Islet precursor cell (in vitro differentiated cells): ENCODE results near the gene CCDC102A.

Experiments
- DNase-seq: peaks from one replicate; pipeline ENCODE4 v3.0.0-alpha.2; 2018

The CCDC102A gene

DNA sequence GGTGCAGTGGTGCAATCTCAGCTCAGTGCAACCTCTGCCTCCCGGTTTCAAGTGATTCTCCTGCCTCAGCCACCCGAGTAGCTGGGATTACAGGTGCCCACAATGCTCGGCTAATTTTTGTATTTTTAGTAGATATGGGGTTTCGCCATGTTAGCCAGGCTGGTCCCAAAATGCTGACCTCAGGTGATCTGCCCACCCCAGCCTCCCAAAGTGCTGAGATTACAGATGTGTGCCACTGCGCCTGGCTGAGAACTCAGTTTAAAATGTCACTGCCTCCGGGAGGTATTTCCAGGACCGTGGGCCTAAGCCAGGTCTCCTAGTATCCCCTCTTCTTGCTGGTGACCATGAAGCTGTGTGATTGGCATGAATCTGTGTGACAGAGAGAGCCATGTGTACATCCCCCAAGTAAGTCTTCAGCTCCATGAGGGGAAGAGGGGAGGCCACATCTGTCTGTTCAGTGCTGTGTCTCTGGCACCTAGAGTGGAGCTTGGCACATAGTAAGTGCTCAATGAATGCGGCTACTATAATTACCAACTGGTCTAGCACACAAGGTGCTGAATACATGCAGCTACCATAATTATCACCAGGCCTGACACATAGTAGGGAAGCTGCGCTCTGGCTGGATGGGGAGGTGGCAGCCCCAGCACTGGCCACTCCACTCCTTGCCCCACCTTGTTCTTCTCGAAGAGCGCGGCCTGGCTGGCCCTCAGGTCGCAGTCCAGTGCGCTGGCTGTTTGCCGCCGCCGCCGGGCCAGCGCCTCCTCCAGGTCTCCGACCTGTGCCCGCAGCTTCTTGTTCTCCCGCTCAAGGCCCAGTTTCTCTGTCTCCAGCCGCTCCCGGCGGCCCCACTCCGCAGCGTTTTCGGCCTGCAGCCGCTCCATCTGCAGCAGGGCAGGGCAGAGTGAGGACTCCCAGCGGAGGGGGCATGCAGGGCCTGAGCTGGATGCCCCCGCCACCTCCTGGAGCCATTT is 18.7 kb downstream of the CCDC102A start:
- no peak for DNase-seq

- DNase-seq = no peak
Observed at GRCh38 chr16:57516773-57517172, 19.6 kb downstream of the CCDC102A start.

DNA sequence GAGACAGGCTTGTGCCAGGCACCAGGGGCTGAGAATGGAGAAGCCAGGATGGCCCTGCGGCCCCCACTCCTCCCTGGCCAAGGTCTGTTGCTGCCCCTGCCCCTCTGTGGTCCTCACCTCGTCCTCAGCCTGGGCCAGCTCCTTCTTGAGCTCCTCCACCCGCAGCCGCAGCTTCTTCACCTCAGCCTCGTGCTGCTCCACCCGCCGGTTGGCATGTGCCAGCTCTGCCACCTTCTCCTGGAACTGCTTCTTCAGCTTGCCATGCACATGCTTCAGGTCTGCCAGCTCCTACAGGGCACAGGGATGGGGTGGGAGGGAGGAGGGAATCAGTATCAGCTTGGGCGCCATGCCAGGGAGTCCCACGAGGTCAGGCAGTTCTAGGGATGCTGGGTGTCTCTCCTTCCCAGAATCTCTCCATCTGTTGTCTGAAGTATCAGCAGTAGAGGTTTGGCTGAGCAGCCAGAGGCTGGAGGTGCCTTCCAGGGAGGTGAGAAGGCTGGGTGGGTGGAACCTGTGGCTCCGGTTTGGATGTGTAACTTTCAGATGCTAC is 20.1 kb downstream of the CCDC102A start:
- DNase-seq = no peak

GRCh38 chr16:57514791-57515600 is 21.4 kb downstream of the CCDC102A start:
- peak; percentile 97 for DNase-seq

GRCh38 chr16:57514371-57514770 is 22.0 kb downstream of the CCDC102A start:
- DNase-seq = no peak

- peak; percentile 98 for DNase-seq
Observed at GRCh38 chr16:57513371-57514102, 22.8 kb downstream of the CCDC102A start.

DNA sequence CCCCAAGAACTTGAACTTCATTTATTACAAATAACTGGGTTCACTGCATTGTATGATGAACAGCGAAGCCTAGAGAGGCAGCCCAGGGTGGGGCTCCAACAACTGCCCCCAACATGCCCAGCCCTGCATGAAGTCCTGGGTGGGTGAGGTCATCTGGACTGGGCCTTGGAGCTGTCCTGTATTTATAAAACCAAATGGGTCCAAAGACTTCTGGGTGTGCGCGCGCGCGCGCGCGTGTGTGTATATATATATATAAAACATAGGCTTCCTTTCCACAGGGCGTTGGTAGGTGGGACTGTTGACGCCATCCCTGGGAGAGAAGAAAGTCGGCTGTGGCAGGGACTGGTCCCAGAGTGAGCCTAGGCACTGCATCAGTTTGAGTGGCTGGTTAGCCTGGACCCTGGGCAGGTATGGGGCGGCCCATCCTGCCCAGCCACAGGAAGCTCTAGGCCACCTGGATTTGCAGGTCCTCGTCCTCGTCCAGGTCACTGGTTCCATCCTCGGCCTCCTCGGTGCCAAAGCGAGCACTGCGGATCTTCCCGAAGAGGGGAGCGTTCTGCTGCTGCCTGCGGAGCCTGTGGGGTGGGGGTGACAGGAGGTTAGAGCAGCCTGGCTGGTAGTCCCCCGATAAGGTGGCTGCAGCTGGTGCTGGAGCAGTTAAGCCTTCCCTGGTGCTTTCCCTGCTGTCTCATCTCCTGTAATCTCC is 23.9 kb downstream of the CCDC102A start:
- DNase-seq = peak; percentile 57

GRCh38 chr16:57510016-57510871 is 26.1 kb downstream of the CCDC102A start:
- peak; percentile 100 for DNase-seq

DNA sequence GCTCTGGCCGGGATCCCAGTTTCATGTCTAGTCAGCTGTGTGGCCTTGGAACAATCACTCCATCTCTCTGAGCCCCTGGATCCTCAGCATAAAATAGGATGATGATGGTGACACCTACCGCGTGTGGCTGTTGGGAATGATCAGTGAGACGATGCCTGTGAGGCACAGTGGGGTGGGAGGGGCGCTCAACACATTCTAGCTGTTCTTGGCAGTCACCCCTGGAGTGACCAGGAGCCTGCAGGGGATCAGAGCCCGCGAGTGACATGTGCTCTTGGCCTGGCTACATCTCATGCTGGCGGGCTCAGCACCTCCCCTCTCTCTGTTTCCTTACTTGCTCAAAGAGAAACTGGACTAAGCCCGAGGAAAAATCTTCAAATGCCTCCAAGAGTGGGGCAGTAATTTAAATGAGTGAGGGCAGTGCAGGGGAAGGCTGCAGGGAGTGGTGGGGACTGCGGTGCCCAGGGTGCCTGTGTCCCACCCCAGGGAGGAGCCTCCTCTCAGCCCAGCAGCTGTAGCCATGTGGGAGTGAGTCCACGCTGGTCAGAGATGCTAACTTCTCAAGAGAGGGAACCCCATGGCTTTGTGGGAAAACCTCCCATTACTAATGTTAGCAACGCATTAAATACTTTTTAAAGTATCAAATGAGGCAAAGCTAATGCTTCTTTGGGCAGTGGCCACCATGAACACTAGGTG is 27.0 kb downstream of the CCDC102A start:
- peak; percentile 72 for DNase-seq

GRCh38 chr16:57508035-57508425 is 28.3 kb downstream of the CCDC102A start:
- DNase-seq = peak; percentile 92

DNA sequence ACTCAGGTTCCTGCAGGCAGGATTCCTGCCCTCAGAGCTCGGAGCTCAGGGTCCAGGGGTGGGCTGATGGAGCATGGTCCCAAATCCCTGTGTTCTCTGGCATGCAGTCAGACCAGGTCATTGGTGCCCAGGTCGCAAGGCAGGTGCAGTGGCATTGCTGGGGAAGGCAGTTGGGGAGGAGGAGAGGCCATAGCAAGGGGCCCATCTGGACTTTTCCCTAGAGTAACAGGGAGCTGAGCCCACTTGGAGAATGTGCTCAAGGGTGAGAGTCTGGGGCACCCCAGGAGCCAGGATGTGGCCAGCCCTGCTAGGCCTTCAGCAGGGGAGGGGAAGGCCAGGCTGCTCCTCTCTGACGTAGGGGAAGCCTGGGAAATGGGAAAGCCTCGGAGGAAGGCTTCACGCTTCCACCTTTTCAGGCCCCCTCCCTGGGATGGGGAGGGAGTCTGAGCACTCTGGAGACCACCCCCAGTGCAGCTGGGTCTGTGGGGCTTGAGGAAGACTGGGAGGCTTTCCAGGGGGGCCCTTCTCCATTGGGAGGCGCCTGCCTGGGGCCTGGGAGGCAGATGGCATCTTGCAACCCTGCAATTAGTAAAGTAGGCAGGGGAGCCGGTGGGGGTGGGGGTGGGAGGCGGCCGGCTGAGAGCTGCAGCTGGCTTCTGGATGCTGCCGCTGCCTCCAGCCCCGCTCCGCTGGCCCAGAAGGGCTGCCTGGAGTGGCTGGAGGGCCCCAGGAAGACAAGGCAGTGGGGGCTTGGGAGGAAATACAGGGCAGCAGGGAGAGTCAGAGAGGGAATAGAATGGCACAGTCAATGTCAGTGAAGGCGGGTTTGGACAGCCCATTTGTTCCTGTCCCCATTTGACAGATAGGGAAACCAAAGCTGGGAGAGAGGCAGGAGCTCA is 29.0 kb downstream of the CCDC102A start:
- DNase-seq = no peak

DNA sequence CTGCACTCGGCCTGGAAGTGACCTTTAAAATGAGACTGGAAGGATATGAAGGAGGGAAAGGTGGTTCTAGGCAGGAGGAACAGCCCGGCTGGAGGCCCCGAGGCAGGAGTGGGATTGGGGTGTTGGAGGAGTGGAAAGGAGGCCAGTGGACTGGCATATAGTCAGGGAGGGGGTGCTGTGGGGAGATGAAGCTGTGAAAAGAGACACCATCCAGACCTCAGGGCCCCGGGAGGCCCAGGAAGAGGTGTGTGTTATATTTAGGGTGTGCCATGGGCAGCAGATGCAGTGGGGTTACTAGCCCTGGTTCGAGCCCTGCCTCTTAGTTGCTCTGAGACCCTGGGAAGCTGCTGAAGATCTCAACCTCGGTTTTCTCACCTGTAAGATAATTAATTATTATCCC is 31.2 kb downstream of the CCDC102A start:
- DNase-seq = no peak

- DNase-seq = no peak
Observed at GRCh38 chr16:57504491-57504890, 31.9 kb downstream of the CCDC102A start.

DNA sequence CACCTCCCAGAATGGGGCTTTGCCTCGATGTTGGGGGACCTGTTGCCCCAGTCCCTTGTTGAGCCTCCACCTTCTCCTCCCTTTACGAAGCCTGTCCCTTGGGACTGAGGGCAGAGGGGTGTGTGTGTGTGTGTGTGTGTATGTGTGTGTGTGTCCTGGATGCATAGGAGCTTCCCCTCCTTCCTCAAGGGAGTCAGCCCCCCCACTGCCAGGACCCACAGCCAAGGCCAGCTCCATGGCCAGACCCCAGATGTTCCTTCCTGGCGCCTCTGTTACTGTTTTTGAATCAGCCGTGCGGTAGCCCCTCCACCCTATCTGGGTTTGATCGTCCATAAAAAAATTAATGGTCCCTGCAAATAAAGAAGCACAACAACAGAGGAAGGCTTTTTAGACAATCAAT is 32.4 kb downstream of the CCDC102A start:
- DNase-seq = no peak

DNA sequence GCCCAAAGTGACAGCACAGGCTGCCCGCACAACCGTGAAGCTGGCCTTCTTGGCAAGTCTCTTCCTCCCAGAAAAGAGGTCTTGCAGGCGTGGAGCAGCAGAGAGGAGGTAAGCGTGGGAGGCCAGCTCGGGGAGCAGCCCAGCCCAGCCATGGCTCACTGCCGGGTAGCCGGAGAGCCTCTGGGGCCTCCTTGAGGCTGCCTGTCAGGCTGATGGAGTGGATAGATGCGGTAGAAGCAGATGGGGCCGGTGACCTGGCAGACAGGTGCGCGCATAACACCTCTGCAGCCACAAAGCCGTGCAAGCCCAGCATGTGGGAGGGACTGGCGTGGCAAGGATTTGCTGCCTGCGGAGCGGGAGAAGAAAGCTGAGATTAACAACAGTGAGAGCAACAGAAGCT is 33.0 kb downstream of the CCDC102A start:
- no peak for DNase-seq

GRCh38 chr16:57502048-57502775 is 34.2 kb downstream of the CCDC102A start:
- DNase-seq = peak; percentile 30

- DNase-seq = peak; percentile 54
Observed at GRCh38 chr16:57501492-57501891, 34.9 kb downstream of the CCDC102A start.

GRCh38 chr16:57500578-57501111 is 35.7 kb downstream of the CCDC102A start:
- peak; percentile 99 for DNase-seq
